ENCODE data around the gene CLASRP. TPM values are rescaled to one million over a fixed set of nuclear protein-coding genes. Genes with fewer than 3 reads are reported as not detected.

CLASRP gene
- total RNA-seq, 4 donors from 2014 or later: 48.2 to 96.8 (median 95.0) TPM

GRCh38 chr19:45032421-45032820, 6.4 kb upstream of the CLASRP start:
- Histone ChIP-seq H3K27ac (no peak overlapping the region), H3K4me1 (no peaks in the 10 kb centered on the region), H3K36me3 (peaks cover 19 to 26% of the 10 kb centered on the region in 2 donors), H3K4me3 (replicated peaks in 1 of 3) (no peak overlapping the region), H3K9me3 (no peaks in the 10 kb centered on the region), H3K27me3 (no peaks in the 10 kb centered on the region)
- 93 to 94% methylated on average over 13 to 18 of the region's 18 CpGs for WGBS, 2 donors
- no peak for DNase-seq
- no peak for TF ChIP-seq CTCF (IDR thresholded peaks at IDR 0.05)
- TF ChIP-seq POLR2A (IDR thresholded peaks at IDR 0.05): no peak
- intact Hi-C loops (cut with DNase I): no loop called here

DNA sequence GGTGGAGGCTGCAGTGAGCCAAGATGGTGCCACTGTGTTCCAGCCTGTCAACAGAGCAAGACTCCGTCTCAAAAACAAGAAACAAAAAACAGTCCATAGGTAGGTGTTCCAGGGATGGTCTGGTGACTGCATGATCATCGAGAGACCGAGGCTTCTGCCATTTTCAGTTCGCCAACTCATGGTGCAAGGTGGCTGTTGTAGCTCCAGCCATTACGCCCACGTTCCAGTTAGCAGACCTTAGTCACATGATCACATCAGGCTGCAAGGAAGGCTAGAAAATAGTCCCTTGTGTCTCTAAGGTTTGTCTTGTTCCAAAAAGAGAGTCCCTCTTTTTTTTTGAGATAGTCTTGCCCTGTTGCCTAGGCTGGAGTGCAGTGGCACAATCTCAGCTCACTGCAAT, 3.1 kb upstream of the CLASRP start:
- no peaks in the 10 kb centered on the region for H3K9me3 ChIP-seq
- DNase-seq: no peak
- no peaks in the 10 kb centered on the region for H3K27me3 ChIP-seq
- no peak overlapping the region for H3K27ac ChIP-seq
- no peak overlapping the region for H3K4me3 ChIP-seq (replicated peaks in 1 of 3)
- peaks cover 12 to 15% of the 10 kb centered on the region in 2 donors for H3K4me1 ChIP-seq
- intact Hi-C loops (cut with DNase I): no loop called here
- WGBS, 2 donors: 96 to 99% methylated on average over 6 of the region's 6 CpGs
- H3K36me3 ChIP-seq: peaks cover 14 to 16% of the 10 kb centered on the region in 2 donors
- no peak for TF ChIP-seq POLR2A (IDR thresholded peaks at IDR 0.05)
- no peak for TF ChIP-seq CTCF (IDR thresholded peaks at IDR 0.05)

DNA sequence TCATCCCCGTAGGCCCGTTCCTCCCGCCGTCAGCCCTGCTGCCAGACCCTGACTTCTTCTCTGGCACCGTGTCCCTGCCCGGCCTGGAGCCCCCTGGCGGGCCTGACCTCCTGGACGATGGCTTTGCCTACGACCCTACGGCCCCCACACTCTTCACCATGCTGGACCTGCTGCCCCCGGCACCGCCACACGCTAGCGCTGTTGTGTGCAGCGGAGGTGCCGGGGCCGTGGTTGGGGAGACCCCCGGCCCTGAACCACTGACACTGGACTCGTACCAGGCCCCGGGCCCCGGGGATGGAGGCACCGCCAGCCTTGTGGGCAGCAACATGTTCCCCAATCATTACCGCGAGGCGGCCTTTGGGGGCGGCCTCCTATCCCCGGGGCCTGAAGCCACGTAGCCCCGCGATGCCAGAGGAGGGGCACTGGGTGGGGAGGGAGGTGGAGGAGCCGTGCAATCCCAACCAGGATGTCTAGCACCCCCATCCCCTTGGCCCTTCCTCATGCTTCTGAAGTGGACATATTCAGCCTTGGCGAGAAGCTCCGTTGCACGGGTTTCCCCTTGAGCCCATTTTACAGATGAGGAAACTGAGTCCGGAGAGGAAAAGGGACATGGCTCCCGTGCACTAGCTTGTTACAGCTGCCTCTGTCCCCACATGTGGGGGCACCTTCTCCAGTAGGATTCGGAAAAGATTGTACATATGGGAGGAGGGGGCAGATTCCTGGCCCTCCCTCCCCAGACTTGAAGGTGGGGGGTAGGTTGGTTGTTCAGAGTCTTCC, 1.3 kb upstream of the CLASRP start:
- H3K4me1 ChIP-seq: peaks cover 12 to 26% of the 10 kb centered on the region in 2 donors

DNA sequence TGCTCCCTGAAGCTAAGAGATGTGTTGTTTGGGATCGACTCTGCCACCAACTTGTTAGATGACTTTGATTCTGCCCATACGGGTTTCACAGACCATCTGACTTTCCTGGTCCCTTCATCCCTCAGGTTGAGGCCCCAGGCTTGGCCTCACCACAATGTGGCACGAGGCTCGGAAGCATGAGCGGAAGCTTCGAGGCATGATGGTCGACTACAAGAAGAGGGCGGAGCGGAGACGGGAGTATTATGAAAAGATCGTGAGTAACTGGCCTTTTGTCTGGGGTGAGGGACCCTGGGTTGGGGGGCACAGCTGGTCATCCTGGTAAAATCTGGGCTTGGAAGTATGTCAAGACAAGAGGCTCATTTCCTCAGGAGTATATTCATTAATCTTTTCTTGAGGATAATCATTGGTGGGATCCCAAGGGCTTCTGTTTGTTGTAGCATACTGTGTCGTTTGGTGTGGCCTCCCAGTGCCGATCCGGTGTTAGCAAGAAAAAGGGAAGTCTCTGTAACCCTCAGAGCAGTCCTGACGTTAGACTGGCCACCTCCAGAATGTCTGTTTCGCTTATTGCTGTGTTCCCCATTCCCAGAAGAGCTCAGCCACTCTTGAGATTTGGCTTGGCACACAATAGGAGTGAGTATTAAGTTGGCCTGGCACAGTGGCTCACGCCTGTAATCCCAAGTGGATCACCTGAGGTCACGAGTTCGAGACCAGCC, 1.4 kb downstream of the CLASRP start:
- DNase-seq: no peak
- intact Hi-C loops (cut with DNase I): no loop called here
- peak overlapping the region in 2 of 3 donors; percentile 57 to 75 for H3K4me3 ChIP-seq (replicated peaks in 1 of 3)

More for the DNA sequence above, 1.3 kb upstream of the CLASRP start:
- WGBS, 2 donors: 91 to 94% methylated on average over 28 of the region's 37 CpGs
- H3K27ac ChIP-seq: no peak overlapping the region
- TF ChIP-seq CTCF (IDR thresholded peaks at IDR 0.05): no peak
- no peak for TF ChIP-seq POLR2A (IDR thresholded peaks at IDR 0.05)
- H3K4me3 ChIP-seq (replicated peaks in 1 of 3): no peak overlapping the region
- DNase-seq: no peak
- peaks cover 25 to 32% of the 10 kb centered on the region in 2 donors for H3K36me3 ChIP-seq
- intact Hi-C loops (cut with DNase I): no loop called here
- no peaks in the 10 kb centered on the region for H3K9me3 ChIP-seq
- H3K27me3 ChIP-seq: no peaks in the 10 kb centered on the region

More for the DNA sequence above, 1.4 kb downstream of the CLASRP start:
- no peak for TF ChIP-seq POLR2A (IDR thresholded peaks at IDR 0.05)
- no peak for TF ChIP-seq CTCF (IDR thresholded peaks at IDR 0.05)
- H3K4me1 ChIP-seq: peaks cover 12 to 26% of the 10 kb centered on the region in 2 donors
- no peak overlapping the region for H3K27ac ChIP-seq
- no peaks in the 10 kb centered on the region for H3K9me3 ChIP-seq
- no peaks in the 10 kb centered on the region for H3K27me3 ChIP-seq
- H3K36me3 ChIP-seq: peaks cover 35 to 40% of the 10 kb centered on the region in 2 donors
- WGBS, 2 donors: 78 to 84% methylated on average over 19 of the region's 19 CpGs
